ENCODE results near the gene ACE.

DNA sequence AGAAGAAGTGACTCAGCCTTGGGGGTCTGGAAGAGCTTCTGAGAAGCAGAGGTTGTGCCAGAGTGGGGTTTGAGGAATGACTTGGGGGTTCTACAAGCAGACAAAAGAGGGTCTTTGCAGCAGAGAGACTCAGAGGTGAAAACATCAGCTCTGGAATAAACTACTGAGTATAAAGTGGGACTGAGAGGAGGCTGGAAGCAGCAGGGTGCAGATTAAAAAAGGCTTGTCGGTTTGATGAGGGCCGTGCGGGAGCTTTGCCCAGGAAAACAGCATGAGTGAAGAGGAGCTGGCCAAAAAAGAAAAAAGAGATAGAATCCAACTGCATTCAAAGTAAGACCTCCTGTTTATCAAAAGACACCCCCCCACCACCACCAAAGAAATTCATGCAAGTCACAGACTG lies 13.1 kb upstream of the ACE start:
- TF ChIP-seq, protein P1, sequence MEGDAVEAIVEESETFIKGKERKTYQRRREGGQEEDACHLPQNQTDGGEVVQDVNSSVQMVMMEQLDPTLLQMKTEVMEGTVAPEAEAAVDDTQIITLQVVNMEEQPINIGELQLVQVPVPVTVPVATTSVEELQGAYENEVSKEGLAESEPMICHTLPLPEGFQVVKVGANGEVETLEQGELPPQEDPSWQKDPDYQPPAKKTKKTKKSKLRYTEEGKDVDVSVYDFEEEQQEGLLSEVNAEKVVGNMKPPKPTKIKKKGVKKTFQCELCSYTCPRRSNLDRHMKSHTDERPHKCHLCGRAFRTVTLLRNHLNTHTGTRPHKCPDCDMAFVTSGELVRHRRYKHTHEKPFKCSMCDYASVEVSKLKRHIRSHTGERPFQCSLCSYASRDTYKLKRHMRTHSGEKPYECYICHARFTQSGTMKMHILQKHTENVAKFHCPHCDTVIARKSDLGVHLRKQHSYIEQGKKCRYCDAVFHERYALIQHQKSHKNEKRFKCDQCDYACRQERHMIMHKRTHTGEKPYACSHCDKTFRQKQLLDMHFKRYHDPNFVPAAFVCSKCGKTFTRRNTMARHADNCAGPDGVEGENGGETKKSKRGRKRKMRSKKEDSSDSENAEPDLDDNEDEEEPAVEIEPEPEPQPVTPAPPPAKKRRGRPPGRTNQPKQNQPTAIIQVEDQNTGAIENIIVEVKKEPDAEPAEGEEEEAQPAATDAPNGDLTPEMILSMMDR (IDR thresholded peaks at IDR 0.05), result no peak
- no peak for TF ChIP-seq POLR2A (IDR thresholded peaks at IDR 0.05)

Data from lower leg skin (tissue), 3 donors.